Right forelimb (tissue), 1 donor: ENCODE measurements around the gene ICAM1.
"Not testable (repeated sequence)": the region's sequence is repeated elsewhere in the genome, so short reads cannot be mapped to it uniquely, and the experiment has no call there.

Experiments used
- DNase-seq: peaks from one replicate; pipeline ENCODE4 v3.0.0-alpha.2; 2018

Gene ICAM1

DNA sequence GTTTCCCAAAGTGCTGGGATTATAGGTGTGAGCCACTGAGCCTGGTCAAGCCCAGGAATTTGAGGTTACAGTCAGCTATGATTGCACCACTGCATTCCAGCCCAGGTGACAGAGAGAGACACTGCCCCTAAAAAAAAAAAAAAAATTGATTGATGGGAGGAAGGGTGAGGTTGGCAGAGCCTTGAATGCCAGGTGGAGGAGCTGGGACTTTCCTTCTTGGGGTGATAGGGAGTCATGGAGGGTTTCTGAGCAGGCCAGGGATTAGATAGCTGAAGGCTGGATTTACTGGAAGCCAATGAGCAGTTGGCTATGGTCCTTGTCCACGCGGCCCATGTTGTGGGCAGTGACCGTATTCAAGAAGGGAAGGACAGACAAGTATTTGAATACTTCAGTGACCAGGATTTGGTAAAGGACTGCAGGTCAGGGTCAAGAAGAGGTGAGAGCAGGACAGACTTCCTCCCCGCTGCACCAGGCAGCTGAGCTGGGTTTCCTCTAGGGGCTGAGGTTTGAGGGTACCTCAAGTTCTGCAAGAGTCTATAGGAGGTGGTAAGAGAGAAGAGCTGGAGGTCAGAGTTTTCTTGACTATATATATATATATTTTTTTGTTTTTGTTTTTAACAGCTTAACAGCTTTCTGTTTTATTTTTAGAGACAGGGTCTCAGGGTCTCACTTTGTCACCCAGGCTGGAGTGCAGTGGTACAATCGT, 9.0 kb downstream of the ICAM1 start:
- DNase-seq, result no peak

DNA sequence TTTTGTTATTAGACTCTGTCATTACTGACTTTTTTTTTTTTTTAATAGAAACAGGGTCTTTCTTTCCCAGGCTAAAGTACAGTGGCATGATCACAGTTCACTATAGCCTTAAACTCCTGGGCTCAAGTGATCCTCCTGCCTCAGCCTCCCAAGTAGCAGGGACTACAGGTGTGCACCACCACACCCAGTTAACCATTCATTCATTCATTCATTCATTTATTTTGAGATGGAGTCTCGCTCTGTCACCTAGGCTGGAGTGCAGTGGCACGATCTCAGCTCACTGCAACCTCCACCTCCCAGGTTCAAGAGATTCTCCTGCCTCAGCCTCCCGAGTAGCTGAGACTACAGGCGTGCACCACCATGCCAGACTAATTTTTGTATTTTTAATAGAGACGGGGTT, 11.1 kb downstream of the ICAM1 start:
- not testable (repeated sequence) for DNase-seq

DNA sequence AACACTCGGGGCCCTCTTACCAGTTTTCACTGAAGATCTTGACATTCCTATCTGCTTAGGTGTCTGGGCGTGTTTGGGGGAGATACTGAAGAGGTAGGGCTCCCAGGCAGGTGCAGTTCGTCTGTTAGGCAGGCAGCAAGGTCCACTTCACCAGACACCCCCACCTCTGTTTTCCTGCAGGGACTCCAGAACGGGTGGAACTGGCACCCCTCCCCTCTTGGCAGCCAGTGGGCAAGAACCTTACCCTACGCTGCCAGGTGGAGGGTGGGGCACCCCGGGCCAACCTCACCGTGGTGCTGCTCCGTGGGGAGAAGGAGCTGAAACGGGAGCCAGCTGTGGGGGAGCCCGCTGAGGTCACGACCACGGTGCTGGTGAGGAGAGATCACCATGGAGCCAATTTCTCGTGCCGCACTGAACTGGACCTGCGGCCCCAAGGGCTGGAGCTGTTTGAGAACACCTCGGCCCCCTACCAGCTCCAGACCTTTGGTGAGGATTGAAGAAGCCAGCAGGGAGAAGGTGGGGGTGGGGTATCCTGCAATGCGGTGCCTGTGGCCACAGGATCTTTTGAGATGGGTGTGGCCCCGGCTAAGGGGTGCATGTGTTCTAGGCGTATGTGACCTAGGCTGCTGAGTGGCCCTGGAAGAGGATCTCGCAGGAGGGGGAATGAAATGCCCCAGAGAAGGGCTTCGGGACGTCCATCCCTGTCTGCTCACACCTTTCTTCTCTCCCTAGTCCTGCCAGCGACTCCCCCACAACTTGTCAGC, 12.6 kb downstream of the ICAM1 start:
- no peak for DNase-seq

DNA sequence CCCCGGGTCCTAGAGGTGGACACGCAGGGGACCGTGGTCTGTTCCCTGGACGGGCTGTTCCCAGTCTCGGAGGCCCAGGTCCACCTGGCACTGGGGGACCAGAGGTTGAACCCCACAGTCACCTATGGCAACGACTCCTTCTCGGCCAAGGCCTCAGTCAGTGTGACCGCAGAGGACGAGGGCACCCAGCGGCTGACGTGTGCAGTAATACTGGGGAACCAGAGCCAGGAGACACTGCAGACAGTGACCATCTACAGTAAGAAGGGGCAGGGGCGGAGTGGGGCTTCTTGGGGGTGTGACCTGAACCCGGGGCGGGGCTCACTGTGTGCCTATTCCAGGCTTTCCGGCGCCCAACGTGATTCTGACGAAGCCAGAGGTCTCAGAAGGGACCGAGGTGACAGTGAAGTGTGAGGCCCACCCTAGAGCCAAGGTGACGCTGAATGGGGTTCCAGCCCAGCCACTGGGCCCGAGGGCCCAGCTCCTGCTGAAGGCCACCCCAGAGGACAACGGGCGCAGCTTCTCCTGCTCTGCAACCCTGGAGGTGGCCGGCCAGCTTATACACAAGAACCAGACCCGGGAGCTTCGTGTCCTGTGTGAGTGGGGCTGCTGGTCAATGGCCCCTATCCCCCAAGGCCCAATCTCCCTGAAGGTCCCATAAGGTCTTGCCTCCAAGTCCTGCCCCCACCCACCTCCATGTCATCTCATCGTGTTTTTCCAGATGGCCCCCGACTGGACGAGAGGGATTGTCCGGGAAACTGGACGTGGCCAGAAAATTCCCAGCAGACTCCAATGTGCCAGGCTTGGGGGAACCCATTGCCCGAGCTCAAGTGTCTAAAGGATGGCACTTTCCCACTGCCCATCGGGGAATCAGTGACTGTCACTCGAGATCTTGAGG, 13.4 kb downstream of the ICAM1 start:
- DNase-seq, result no peak

DNA sequence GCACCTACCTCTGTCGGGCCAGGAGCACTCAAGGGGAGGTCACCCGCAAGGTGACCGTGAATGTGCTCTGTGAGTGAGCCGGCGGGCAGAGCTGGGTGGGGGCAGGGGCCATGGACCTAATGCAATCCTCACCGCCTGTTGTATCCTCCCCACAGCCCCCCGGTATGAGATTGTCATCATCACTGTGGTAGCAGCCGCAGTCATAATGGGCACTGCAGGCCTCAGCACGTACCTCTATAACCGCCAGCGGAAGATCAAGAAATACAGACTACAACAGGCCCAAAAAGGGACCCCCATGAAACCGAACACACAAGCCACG, 14.0 kb downstream of the ICAM1 start:
- DNase-seq, result no peak

DNA sequence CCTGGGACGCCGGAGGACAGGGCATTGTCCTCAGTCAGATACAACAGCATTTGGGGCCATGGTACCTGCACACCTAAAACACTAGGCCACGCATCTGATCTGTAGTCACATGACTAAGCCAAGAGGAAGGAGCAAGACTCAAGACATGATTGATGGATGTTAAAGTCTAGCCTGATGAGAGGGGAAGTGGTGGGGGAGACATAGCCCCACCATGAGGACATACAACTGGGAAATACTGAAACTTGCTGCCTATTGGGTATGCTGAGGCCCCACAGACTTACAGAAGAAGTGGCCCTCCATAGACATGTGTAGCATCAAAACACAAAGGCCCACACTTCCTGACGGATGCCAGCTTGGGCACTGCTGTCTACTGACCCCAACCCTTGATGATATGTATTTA, 14.5 kb downstream of the ICAM1 start:
- DNase-seq, result no peak

DNA sequence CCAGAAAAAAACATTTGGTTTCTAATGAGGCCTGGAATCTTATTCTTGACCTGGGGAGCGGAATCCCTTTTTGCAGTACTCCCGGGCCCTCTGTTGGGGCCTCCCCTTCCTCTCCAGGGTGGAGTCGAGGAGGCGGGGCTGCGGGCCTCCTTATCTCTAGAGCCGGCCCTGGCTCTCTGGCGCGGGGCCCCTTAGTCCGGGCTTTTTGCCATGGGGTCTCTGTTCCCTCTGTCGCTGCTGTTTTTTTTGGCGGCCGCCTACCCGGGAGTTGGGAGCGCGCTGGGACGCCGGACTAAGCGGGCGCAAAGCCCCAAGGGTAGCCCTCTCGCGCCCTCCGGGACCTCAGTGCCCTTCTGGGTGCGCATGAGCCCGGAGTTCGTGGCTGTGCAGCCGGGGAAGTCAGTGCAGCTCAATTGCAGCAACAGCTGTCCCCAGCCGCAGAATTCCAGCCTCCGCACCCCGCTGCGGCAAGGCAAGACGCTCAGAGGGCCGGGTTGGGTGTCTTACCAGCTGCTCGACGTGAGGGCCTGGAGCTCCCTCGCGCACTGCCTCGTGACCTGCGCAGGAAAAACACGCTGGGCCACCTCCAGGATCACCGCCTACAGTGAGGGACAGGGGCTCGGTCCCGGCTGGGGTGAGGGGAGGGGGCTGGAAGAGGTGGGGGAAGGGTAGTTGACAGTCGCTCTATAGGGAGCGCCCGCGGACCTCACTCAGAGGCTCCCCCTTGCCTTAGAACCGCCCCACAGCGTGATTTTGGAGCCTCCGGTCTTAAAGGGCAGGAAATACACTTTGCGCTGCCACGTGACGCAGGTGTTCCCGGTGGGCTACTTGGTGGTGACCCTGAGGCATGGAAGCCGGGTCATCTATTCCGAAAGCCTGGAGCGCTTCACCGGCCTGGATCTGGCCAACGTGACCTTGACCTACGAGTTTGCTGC, 16.1 kb downstream of the ICAM1 start, which contains the start of gene ICAM4:
TSS of gene ICAM4 (plus strand) at position 153 of the 935 bp plus-strand sequence. CDS start at position 211, 58 bp downstream.
- no peak for DNase-seq

DNA sequence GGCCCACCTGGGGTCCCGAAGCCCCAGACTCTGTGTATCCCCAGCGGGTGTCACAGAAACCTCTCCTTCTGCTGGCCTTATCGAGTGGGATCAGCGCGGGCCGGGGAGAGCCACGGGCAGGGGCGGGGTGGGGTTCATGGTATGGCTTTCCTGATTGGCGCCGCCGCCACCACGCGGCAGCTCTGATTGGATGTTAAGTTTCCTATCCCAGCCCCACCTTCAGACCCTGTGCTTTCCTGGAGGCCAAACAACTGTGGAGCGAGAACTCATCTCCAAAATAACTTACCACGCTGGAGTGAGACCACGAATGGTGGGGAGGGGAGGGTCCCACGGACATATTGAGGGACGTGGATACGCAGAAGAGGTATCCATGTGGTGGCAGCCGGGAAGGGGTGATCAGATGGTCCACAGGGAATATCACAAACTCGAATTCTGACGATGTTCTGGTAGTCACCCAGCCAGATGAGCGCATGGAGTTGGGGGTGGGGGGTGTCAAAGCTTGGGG, 17.8 kb downstream of the ICAM1 start:
- no peak for DNase-seq

DNA sequence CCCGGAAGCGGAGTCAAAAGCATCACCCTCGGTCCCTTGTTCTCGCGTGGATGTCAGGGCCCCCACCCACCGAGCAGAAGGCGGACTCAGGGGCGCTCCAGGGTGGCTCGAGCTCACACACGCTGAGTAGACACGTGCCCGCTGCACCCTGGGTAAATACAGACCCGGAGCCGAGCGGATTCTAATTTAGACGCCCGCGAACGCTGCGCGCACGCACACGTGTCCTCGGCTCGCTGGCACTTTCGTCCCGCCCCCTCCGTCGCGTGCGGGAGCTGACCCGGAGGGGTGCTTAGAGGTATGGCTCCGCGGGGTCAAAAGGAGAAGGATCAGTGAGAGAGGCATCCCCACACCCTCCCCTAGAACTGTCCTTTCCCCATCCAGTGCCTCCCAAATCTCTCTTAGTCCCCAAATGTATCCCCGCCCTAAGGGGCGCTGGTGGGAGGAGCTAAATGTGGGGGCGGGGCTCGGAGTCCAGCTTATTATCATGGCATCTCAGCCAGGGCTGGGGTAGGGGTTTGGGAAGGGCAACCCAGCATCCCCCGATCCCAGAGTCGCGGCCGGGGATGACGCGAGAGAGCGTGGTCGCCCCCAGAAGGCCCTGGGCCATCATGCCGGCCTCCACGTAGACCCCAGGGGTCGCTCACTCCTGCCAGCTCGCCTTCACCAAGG, 18.4 kb downstream of the ICAM1 start:
- no peak for DNase-seq

DNA sequence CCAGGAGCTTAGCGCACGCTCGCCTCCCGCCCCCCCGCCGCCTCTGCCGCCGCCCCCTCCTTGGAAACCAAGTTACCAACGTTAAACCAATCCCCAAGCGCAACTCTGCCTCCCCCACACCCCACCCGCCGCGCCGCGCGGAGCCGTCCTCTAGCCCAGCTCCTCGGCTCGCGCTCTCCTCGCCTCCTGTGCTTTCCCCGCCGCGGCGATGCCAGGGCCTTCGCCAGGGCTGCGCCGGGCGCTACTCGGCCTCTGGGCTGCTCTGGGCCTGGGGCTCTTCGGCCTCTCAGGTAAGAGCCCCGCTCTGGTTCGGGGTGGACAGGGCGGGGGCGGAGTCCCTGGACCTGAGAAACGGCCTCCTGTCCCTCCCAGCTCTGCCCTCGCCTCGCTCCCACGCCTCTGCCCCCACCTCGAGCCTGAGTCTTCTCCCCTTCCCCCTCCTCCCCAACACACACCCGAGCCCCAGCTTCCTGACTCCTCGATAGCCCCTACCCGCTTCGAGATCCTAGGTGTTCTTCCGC, 19.0 kb downstream of the ICAM1 start, which contains the start of gene ICAM5:
TSS of gene ICAM5 (plus strand) at position 117 of the 521 bp plus-strand sequence. CDS start at position 209, 92 bp downstream.
- DNase-seq, result no peak

DNA sequence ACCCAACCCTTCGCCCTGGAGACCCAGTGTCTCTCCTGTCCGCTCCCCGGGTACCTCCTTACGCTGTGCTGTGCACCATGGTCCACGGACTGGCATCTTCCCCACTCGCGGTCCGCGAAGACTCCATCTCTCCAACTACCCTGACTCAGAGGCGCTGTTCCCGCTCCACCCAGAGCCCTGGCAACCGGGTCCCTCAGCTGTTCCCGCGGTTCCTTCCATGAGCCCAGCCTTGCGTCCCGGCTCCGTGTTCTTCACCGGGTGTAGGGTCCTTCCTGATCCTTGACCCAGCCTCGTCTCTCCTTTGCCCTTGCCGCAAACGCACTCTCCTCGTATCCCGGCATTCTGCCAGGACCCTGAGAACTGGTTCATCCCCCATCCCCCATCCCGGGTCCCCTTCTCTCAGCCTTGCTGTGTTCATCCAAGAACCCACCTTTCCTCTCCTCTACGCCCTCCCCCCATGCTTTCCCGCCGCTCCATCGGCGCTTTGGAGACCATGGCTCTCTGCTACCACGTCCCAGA, 19.5 kb downstream of the ICAM1 start:
- DNase-seq, result no peak

DNA sequence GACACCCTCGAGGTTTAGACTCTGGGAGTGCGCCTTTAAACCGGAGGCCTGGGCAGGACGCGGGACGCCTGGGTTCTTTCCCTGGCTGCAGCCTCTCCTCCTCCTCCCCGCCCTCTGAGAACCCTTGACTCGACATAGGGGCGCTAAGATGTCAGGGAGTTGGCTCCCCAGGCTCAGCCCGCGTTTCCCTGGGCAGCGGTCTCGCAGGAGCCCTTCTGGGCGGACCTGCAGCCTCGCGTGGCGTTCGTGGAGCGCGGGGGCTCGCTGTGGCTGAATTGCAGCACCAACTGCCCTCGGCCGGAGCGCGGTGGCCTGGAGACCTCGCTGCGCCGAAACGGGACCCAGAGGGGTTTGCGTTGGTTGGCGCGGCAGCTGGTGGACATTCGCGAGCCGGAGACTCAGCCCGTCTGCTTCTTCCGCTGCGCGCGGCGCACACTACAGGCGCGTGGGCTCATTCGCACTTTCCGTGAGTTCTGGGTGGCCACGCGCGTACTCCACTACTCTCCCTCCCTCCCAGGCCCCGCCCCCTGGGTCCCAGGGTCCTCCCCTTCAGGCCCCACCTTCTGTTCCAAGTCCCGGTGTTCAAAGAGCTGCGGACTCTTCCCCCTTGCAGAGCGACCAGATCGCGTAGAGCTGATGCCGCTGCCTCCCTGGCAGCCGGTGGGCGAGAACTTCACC, 20.1 kb downstream of the ICAM1 start:
- DNase-seq, result no peak

DNA sequence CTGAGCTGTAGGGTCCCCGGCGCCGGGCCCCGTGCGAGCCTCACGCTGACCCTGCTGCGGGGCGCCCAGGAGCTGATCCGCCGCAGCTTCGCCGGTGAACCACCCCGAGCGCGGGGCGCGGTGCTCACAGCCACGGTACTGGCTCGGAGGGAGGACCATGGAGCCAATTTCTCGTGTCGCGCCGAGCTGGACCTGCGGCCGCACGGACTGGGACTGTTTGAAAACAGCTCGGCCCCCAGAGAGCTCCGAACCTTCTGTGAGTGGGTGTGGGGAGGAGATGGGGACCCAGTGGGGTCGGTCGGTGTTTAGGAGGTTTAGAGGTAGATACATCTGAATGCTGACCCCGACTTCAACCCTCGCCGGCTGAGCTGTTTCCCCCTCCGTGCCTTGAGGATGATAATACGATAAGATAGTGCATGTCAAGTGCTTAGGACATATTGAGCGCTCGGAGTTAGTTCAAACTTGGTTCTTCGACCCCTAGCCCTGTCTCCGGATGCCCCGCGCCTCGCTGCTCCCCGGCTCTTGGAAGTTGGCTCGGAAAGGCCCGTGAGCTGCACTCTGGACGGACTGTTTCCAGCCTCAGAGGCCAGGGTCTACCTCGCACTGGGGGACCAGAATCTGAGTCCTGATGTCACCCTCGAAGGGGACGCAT, 20.8 kb downstream of the ICAM1 start:
- no peak for DNase-seq

DNA sequence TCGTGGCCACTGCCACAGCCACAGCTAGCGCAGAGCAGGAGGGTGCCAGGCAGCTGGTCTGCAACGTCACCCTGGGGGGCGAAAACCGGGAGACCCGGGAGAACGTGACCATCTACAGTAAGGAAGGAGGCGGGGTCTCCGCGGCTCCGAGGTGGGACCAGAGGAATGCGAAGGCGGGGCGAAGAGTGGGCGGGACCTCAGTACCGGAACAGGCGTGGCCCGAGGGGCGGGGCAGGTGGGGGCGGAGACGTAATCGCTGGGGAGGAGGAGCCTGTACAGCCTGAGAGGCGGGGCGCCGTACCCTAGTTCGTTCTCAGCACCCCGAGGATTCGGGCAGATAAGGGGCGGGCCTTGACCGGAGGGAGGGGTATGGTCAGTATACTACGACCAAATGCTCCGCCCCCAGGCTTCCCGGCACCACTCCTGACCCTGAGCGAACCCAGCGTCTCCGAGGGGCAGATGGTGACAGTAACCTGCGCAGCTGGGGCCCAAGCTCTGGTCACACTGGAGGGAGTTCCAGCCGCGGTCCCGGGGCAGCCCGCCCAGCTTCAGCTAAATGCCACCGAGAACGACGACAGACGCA, 21.4 kb downstream of the ICAM1 start:
- DNase-seq, result no peak

DNA sequence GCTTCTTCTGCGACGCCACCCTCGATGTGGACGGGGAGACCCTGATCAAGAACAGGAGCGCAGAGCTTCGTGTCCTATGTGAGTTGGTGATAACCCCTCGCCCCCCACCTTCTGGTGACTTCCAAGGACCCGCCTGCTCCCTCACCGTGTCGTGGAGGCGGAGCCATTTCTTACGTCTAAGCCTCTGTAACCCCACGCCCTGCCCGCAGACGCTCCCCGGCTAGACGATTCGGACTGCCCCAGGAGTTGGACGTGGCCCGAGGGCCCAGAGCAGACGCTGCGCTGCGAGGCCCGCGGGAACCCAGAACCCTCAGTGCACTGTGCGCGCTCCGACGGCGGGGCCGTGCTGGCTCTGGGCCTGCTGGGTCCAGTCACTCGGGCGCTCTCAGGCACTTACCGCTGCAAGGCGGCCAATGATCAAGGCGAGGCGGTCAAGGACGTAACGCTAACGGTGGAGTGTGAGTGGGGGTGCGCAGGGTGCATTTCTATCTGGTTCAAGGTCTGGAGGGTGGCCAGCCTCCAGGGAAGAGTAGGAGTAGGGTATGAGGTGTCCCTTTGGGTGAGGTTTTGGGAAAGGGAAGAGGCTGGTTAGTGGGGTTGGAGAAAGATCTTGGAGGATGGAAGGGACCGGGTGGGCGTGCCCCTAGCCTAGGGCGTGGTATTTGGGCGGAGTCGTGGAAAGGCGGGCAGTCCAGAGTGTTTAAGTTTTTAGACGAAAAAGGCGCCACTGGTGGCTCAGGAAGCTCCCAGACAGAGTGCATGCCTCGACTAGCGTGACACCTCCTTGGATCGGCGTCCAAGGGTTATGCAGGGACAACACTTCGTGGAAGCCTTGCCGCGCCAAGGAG, 22.1 kb downstream of the ICAM1 start:
- no peak for DNase-seq

DNA sequence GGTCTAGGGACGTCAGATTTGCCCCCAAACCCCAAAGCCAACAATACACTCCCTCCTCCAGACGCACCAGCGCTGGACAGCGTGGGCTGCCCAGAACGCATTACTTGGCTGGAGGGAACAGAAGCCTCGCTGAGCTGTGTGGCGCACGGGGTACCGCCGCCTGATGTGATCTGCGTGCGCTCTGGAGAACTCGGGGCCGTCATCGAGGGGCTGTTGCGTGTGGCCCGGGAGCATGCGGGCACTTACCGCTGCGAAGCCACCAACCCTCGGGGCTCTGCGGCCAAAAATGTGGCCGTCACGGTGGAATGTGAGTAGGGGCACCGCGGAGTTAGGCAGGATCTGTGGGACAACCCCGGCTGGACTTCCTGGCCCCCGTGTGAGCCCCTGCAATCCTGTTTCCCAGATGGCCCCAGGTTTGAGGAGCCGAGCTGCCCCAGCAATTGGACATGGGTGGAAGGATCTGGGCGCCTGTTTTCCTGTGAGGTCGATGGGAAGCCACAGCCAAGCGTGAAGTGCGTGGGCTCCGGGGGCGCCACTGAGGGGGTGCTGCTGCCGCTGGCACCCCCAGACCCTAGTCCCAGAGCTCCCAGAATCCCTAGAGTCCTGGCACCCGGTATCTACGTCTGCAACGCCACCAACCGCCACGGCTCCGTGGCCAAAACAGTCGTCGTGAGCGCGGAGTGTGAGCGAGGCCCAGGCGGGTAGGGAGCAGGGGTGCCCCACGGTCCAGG, 22.9 kb downstream of the ICAM1 start:
- no peak for DNase-seq

DNA sequence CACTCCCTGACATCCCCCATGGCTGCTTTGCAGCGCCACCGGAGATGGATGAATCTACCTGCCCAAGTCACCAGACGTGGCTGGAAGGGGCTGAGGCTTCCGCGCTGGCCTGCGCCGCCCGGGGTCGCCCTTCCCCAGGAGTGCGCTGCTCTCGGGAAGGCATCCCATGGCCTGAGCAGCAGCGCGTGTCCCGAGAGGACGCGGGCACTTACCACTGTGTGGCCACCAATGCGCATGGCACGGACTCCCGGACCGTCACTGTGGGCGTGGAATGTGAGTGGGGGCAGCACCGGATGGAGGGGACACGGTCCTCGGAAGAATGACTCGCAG, 23.4 kb downstream of the ICAM1 start:
- no peak for DNase-seq

DNA sequence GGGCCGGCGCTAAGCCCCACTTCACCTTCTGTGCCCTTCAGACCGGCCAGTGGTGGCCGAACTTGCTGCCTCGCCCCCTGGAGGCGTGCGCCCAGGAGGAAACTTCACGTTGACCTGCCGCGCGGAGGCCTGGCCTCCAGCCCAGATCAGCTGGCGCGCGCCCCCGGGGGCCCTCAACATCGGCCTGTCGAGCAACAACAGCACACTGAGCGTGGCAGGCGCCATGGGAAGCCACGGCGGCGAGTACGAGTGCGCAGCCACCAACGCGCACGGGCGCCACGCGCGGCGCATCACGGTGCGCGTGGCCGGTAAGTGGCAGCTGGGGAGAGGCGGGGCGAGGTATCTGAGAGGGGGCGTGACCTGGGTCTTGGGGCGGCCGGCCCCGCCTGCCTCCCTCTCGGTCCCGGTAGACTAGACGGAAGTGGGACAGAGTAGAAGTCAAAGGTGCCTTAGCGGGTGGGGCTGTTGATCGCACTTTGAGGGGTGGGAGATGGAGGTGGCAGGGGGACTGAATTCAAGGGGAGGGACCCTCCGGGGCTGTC, 24.5 kb downstream of the ICAM1 start:
- DNase-seq, result no peak
